ENCODE results near the gene OBP2A. TPM values are rescaled to one million over a fixed set of nuclear protein-coding genes. Genes with fewer than 3 reads are reported as not detected.

Gene OBP2A
- total and polyA plus RNA-seq, 2 donors (not counting 3 experiments of a cell fraction or from before 2014, with no cell fraction given) = not detected

- Histone ChIP-seq H3K36me3 (ENCODE audit: control insufficient read depth in 2 of 2, extremely low read depth in 1 of 2, insufficient read depth in 2 of 2, low read length in 2 of 2) (no peaks in the 10 kb centered on the region), H3K4me3 (replicated peaks in 1 of 3; ENCODE audit: insufficient read depth in 1 of 3, low read depth in 1 of 3, low read length in 3 of 3) (no peak overlapping the region), H3K9me1 (replicated peaks; ENCODE audit: control insufficient read depth, extremely low read depth, insufficient read depth, low read length) (no peaks in the 10 kb centered on the region), H3K79me2 (ENCODE audit: control insufficient read depth, insufficient read depth, low read length) (no peaks in the 10 kb centered on the region), H3K27ac (ENCODE audit: insufficient read depth, low read depth, low read length) (no peak overlapping the region), H3K9ac (replicated peaks; ENCODE audit: extremely low read depth, insufficient read depth, low read length) (no peak overlapping the region), H3K4me2 (ENCODE audit: insufficient read depth, low read length) (no peak overlapping the region), H3K4me1 (ENCODE audit: control insufficient read depth, extremely low read depth, insufficient read depth, low read length) (no peaks in the 10 kb centered on the region), H3K9me3 (replicated peaks; ENCODE audit: control insufficient read depth, insufficient read depth, low read length) (no peaks in the 10 kb centered on the region), H4K20me1 (replicated peaks; ENCODE audit: control insufficient read depth, extremely low read depth, insufficient read depth, low read length) (no peaks in the 10 kb centered on the region), H2AFZ (ENCODE audit: low read depth, low read length) (no peak overlapping the region), H3K27me3 (ENCODE audit: control insufficient read depth in 2 of 2, insufficient read depth in 2 of 2, low read length in 2 of 2) (no peaks in the 10 kb centered on the region)
- no peak for TF ChIP-seq MAX (IDR thresholded peaks at IDR 0.05; ENCODE audit: insufficient read depth, insufficient read length)
- TF ChIP-seq, protein P1, sequence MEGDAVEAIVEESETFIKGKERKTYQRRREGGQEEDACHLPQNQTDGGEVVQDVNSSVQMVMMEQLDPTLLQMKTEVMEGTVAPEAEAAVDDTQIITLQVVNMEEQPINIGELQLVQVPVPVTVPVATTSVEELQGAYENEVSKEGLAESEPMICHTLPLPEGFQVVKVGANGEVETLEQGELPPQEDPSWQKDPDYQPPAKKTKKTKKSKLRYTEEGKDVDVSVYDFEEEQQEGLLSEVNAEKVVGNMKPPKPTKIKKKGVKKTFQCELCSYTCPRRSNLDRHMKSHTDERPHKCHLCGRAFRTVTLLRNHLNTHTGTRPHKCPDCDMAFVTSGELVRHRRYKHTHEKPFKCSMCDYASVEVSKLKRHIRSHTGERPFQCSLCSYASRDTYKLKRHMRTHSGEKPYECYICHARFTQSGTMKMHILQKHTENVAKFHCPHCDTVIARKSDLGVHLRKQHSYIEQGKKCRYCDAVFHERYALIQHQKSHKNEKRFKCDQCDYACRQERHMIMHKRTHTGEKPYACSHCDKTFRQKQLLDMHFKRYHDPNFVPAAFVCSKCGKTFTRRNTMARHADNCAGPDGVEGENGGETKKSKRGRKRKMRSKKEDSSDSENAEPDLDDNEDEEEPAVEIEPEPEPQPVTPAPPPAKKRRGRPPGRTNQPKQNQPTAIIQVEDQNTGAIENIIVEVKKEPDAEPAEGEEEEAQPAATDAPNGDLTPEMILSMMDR (IDR thresholded peaks at IDR 0.05; ENCODE audit: extremely low read depth in 1 of 2, insufficient read depth in 1 of 2, low read depth in 1 of 2, low read length in 2 of 2) = no peak
- no peak for TF ChIP-seq EZH2 (IDR thresholded peaks at IDR 0.05; ENCODE audit: borderline replicate concordance, low read depth, low read length, severe bottlenecking)
- TF ChIP-seq MYC (IDR thresholded peaks at IDR 0.05; ENCODE audit: low read depth, low read length) = no peak
- no peak for TF ChIP-seq GATA2 (IDR thresholded peaks at IDR 0.05; ENCODE audit: insufficient read depth, insufficient read length, low read depth, low read length)
- no peak for TF ChIP-seq FOS (IDR thresholded peaks at IDR 0.05; ENCODE audit: borderline replicate concordance, insufficient read depth, low read length)
- no peak for TF ChIP-seq POLR2A (IDR thresholded peaks at IDR 0.05; ENCODE audit: low read depth, low read length)
- no peak for TF ChIP-seq JUN (IDR thresholded peaks at IDR 0.05; ENCODE audit: borderline replicate concordance, insufficient read depth, insufficient read length, low read depth)
- no peak for TF ChIP-seq POLR2AphosphoS5 (IDR thresholded peaks at IDR 0.05; ENCODE audit: insufficient read depth, low read depth, low read length)
- POLR2A ChIA-PET = no interaction called here
- dilution Hi-C loops (cut with MboI; ENCODE audit: extremely low pct_ligation_motif_present, low sequenced_read_pairs) (no loop called here), intact Hi-C loops (cut with micrococcal nuclease) (no loop called here)
- BruUV-seq (replicated peaks) = no TSS peak
- DNase-seq (ENCODE audit: low read depth, low spot score) = no peak
- no peak for FAIRE-seq
- CTCF ChIA-PET = interaction anchor here (2.4 kb wide), 1 partner anchor 8 kb away, joined by 8 read pairs; no protein-coding TSS in a partner anchor
Measured at GRCh38 chr9:135565636-135566035, 19.7 kb downstream of the OBP2A start.
